Measurements from ENCODE around the gene COL11A2.
A peak's percentile ranks its signal among the peaks of the same experiment; 100 is the strongest.

The COL11A2 gene

GRCh38 chr6:33166363-33166762 is 25.9 kb downstream of the COL11A2 start:
- H3K4me3 ChIP-seq (ENCODE audit: low read depth, low read length), result no peak overlapping the region
- TF ChIP-seq CTCF (IDR thresholded peaks at IDR 0.05; ENCODE audit: borderline replicate concordance, insufficient read depth, low read depth, low read length), result no peak

GRCh38 chr6:33165581-33166258 is 26.5 kb downstream of the COL11A2 start:
- TF ChIP-seq CTCF (IDR thresholded peaks at IDR 0.05; ENCODE audit: borderline replicate concordance, insufficient read depth, low read depth, low read length), result no peak
- no peak overlapping the region for H3K4me3 ChIP-seq (ENCODE audit: low read depth, low read length)

DNA sequence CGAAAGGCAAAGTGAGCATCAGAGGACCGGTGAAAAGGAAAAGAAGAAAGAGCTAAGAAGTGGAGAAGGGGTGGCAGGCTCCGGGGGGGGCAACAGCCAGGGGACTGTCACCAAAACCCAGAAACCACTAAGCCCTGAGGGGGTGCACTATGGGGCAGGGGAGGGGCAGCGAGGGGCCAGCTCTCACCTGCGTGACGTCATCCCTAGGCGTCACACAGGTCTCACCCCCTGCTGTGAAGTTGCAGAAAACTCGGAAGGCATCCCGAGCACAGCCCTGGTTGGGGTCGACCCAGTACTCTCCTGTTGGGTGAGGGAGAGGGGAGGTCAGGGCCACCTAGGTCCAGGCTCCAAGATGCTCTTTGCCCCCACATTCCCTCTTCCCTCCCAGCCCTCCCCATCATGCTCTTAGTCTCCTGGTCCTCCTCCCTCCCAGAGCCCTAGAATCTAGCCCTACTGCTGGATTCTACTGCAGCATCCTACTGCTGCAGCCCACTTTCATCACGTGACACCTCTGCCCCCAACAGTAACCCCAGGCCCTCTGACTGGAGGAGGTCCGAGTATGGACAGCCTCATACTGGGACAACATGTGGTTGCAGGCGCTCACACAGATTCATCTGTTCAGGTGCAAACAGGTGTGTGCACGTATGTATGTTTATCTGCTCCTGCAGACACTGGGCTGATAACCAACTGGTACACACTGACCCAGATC is 27.4 kb downstream of the COL11A2 start:
- no peak for TF ChIP-seq CTCF (IDR thresholded peaks at IDR 0.05; ENCODE audit: borderline replicate concordance, insufficient read depth, low read depth, low read length)

GRCh38 chr6:33164176-33164575 is 28.1 kb downstream of the COL11A2 start:
- no peak overlapping the region for H3K4me3 ChIP-seq (ENCODE audit: low read depth, low read length)
- TF ChIP-seq CTCF (IDR thresholded peaks at IDR 0.05; ENCODE audit: borderline replicate concordance, insufficient read depth, low read depth, low read length), result no peak

More for the DNA sequence above, 27.4 kb downstream of the COL11A2 start:
- no peak overlapping the region for H3K4me3 ChIP-seq (ENCODE audit: low read depth, low read length)

DNA sequence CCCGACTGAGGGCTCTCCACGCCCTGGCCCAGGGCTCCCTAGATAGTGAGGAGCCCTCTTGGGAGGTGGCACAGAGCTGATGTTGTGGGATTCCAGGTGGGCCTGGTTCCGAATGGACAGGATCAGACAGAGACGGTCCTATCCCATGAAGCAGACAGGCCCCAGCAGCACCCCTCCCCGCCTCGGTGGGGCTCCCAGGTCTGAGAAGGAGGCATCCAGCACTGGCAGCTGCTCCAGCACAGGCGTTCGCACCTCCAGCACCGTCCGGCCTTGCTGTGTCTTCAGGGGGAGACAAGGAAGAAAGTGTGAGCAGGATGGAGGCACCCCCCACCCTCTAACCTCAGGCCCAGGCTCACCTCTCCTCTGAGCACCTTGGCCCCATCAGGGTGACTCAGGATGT is 28.7 kb downstream of the COL11A2 start:
- no peak for TF ChIP-seq CTCF (IDR thresholded peaks at IDR 0.05; ENCODE audit: borderline replicate concordance, insufficient read depth, low read depth, low read length)
- no peak overlapping the region for H3K4me3 ChIP-seq (ENCODE audit: low read depth, low read length)

- peak overlapping the region; percentile 45 for H3K4me3 ChIP-seq (ENCODE audit: low read depth, low read length)
- peak; percentile 94 for TF ChIP-seq CTCF (IDR thresholded peaks at IDR 0.05; ENCODE audit: borderline replicate concordance, insufficient read depth, low read depth, low read length)
Observed at GRCh38 chr6:33161354-33162331, 30.6 kb downstream of the COL11A2 start.
